H1 (cell line): ENCODE results near the gene METTL6. TPM values are rescaled to one million over a fixed set of nuclear protein-coding genes. Genes with fewer than 3 reads are reported as not detected.

ENCODE experiments used
- BACH1 ChIP-seq: IDR thresholded peaks from 2 replicates; pipeline ENCODE4 v1.6.1; 2012; ENCODE audit warnings: low read length, improper control_type of control experiment
- BRCA1 ChIP-seq: IDR thresholded peaks from 2 replicates; pipeline ENCODE4 v1.6.1; 2012; ENCODE audit warnings: low read depth, low read length, improper control_type of control experiment
- CBX5 ChIP-seq: fragments of 300-800, 300-1000 bp; sonication (generic); IDR thresholded peaks from 2 replicates; pipeline ENCODE4 v1.7.1; 2016; ENCODE audit warnings: antibody characterized with exemption, low read length, low read depth
- CBX8 ChIP-seq: fragments of 300-800, 300-1000 bp; sonication (generic); IDR thresholded peaks from 2 replicates; pipeline ENCODE4 v1.7.1; 2016; ENCODE audit warnings: low read depth, low read length, borderline replicate concordance
- EP300 ChIP-seq, 2 experiments: IDR thresholded peaks; 1 replicate in 1 of 2; 2 replicates in 1 of 2; pipeline ENCODE4 v1.6.1; 2011 to 2012; ENCODE audit warnings: low read depth in 2 of 2, low read length in 2 of 2, mild to moderate bottlenecking in 2 of 2, borderline replicate concordance in 1 of 2, inconsistent platforms in 1 of 2, moderate library complexity in 1 of 2
- GTF2F1 ChIP-seq: IDR thresholded peaks from 2 replicates; pipeline ENCODE4 v1.6.1; 2012; ENCODE audit warnings: low read depth, low read length, improper control_type of control experiment, borderline replicate concordance
- HDAC2 ChIP-seq, 2 experiments: fragments of 300-600 bp in 1 of 2; sonication (generic) in 1 of 2; IDR thresholded peaks; 2 replicates each; pipeline ENCODE4 v1.6.1; 2011 to 2012; ENCODE audit warnings: low read depth in 2 of 2, low read length in 2 of 2, mild to moderate bottlenecking in 2 of 2, moderate library complexity in 2 of 2, borderline replicate concordance in 1 of 2, inconsistent platforms in 1 of 2
- KDM4A ChIP-seq: IDR thresholded peaks from one replicate; pipeline ENCODE4 v1.7.1; 2012; ENCODE audit warnings: low read depth, mild to moderate bottlenecking, moderate library complexity, low read length, inconsistent platforms; ENCODE audit not compliant: severe bottlenecking
- KDM5A ChIP-seq: fragments of 200-600 bp; IDR thresholded peaks from 2 replicates; pipeline ENCODE4 v1.7.1; 2012; ENCODE audit warnings: mild to moderate bottlenecking, low read length, inconsistent platforms, mixed read lengths
- POU5F1 ChIP-seq: IDR thresholded peaks from 2 replicates; pipeline ENCODE4 v1.6.1; 2011; ENCODE audit warnings: low read depth, mild to moderate bottlenecking, low read length, moderate library complexity
- RBBP5 ChIP-seq: IDR thresholded peaks from 2 replicates; pipeline ENCODE4 v1.7.1; 2012; ENCODE audit warnings: low read depth, mild to moderate bottlenecking, inconsistent platforms, low read length, moderate library complexity, borderline replicate concordance
- RFX5 ChIP-seq: IDR thresholded peaks from 2 replicates; pipeline ENCODE4 v1.6.1; 2011; ENCODE audit warnings: low read depth, low read length, improper control_type of control experiment, borderline replicate concordance
- SIN3A ChIP-seq, 2 experiments: IDR thresholded peaks in 1 of 2; conservative IDR thresholded peaks in 1 of 2; 2 replicates each; pipeline ENCODE4 v1.6.1; 2011 to 2012; ENCODE audit warnings: low read length in 2 of 2, improper control_type of control experiment in 1 of 2, low read depth in 1 of 2, mild to moderate bottlenecking in 1 of 2
- SP4 ChIP-seq: IDR thresholded peaks from 2 replicates; pipeline ENCODE4 v1.6.1; 2012; ENCODE audit warnings: low read length, inconsistent platforms
- SUZ12 ChIP-seq: fragments of 200-600 bp; sonication (generic); IDR thresholded peaks from 2 replicates; pipeline ENCODE4 v1.6.1; 2012; ENCODE audit warnings: mild to moderate bottlenecking, inconsistent platforms, low read length, moderate library complexity, mixed read lengths
- TAF7 ChIP-seq: optimal IDR thresholded peaks from 2 replicates; pipeline ENCODE3; 2011; ENCODE audit warnings: low read depth, mild to moderate bottlenecking, inconsistent platforms, low read length, moderate library complexity, borderline replicate concordance
- TCF12 ChIP-seq: IDR thresholded peaks from 2 replicates; pipeline ENCODE4 v1.6.1; 2011; ENCODE audit warnings: low read depth, mild to moderate bottlenecking, low read length
- YY1 ChIP-seq: IDR thresholded peaks from 2 replicates; pipeline ENCODE4 v1.6.1; 2011; ENCODE audit warnings: low read depth, mild to moderate bottlenecking, low read length
- ZNF274 ChIP-seq: IDR thresholded peaks from 2 replicates; pipeline ENCODE4 v1.7.0; 2012; ENCODE audit warnings: low read length, borderline replicate concordance; ENCODE audit errors: extremely low read depth
- polyA plus RNA-seq, 7 experiments: library from polyadenylated mRNA; depleted of rRNA in 3 of 7; stranded (reverse) in 5 of 7; unstranded in 2 of 7; fragments of >200 nt in 5 of 7; fragments of 200-250 nt in 2 of 7; gene quantifications; 1 replicate in 5 of 7; 2 replicates in 1 of 7; 4 replicates in 1 of 7; pipeline versions ENCODE4 v1.2.1 to v1.2.3, GENCODE V29; 2011 to 2013; ENCODE audit warnings: missing spikeins in 2 of 7, mixed read lengths in 2 of 7
- total RNA-seq: library from RNA; stranded (reverse); fragmentation: NEBNext Ultra II Directional; extraction: Animal tissue kit (Norgen Biotek cat#: 25700); gene quantifications from 2 replicates; pipeline ENCODE4 v1.2.1, GENCODE V29; 2021
- TF ChIP-seq, protein P1 (sequence below): IDR thresholded peaks from 2 replicates; pipeline ENCODE4 v1.6.1; 2011; ENCODE audit warnings: low read depth, mild to moderate bottlenecking, low read length; ENCODE audit not compliant: insufficient read depth
- TF ChIP-seq, protein P2 (sequence below): IDR thresholded peaks from 2 replicates; pipeline ENCODE4 v1.6.1; 2012; ENCODE audit warnings: low read length, inconsistent platforms

METTL6 gene
- total and polyA plus RNA-seq, 2 of the 8 experiments (the other 6 are each of a cell fraction or from before 2014, with no cell fraction given): 18.4 to 20.0 TPM

DNA sequence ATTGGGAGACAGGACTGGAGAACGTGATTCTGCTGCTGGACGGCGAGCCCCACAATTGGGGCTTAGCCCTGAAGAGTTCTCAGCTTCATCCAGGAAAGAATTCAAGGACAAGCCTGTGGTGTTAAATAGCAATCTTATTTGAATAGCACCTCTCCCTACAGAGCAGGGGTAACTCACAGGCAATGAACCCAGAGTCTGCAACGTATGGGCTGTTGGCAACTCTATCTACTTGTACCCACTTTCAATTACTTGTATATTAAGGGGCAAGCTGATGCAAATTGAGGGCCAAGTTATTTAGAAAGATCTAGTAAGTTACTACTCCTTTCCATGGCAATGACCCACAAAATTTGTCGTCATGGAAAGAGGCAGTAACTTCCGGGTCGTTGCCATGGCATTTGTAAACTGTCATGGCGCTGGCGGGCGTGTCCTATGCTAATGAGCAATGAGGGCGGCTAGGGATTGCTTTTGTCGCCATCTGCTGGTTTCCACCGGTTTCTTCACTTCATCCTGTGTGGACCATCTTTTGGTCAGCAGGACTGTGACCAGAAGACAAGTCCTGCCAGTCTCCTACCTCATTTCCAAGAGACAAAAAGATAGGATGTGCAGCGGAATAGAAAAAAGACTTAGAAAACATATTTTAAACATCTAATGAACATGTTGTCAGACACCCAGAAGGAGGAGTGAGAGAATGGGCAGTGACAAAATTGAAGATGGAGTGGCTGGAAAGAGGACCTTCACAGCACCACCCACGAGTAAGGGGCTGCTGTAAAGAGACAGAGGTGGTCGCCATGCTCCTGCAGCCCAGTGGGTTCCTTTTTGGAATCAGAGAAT lies 49.2 kb downstream of the METTL6 start (continued):
- TF ChIP-seq TCF12: no peak
- no peak for TF ChIP-seq ZNF274
- TF ChIP-seq SP4: no peak
- TF ChIP-seq BRCA1: no peak
- peak in 1 of 2 experiments; percentile 59; a peak in 1 of 3 replicates for TF ChIP-seq EP300 (IDR thresholded peaks at IDR 0.05; ENCODE audit: borderline replicate concordance in 1 of 2, low read depth in 2 of 2, low read length in 2 of 2)
- TF ChIP-seq GTF2F1: no peak
- no peak for TF ChIP-seq TAF7
- no peak for TF ChIP-seq RBBP5
- no peak for TF ChIP-seq KDM4A
- TF ChIP-seq CBX5: no peak
- TF ChIP-seq SUZ12: no peak
- no peak for TF ChIP-seq CBX8
- no peak for TF ChIP-seq KDM5A
- no peak for TF ChIP-seq RFX5
- peak; percentile 99 for TF ChIP-seq YY1
- TF ChIP-seq SIN3A (conservative IDR thresholded peaks at IDR 0.05 in 1 of 2, IDR thresholded peaks at IDR 0.05 in 1 of 2; ENCODE audit: low read depth in 1 of 2, low read length in 2 of 2): peak; percentile 85 to 98; a peak in 2 of 4 replicates
- TF ChIP-seq BACH1: no peak
- TF ChIP-seq, protein P1, sequence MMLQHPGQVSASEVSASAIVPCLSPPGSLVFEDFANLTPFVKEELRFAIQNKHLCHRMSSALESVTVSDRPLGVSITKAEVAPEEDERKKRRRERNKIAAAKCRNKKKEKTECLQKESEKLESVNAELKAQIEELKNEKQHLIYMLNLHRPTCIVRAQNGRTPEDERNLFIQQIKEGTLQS: no peak
- TF ChIP-seq, protein P2, sequence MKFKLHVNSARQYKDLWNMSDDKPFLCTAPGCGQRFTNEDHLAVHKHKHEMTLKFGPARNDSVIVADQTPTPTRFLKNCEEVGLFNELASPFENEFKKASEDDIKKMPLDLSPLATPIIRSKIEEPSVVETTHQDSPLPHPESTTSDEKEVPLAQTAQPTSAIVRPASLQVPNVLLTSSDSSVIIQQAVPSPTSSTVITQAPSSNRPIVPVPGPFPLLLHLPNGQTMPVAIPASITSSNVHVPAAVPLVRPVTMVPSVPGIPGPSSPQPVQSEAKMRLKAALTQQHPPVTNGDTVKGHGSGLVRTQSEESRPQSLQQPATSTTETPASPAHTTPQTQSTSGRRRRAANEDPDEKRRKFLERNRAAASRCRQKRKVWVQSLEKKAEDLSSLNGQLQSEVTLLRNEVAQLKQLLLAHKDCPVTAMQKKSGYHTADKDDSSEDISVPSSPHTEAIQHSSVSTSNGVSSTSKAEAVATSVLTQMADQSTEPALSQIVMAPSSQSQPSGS: peak; percentile 92
- no peak for TF ChIP-seq POU5F1
- no peak for TF ChIP-seq HDAC2 (IDR thresholded peaks at IDR 0.05; ENCODE audit: borderline replicate concordance in 1 of 2, low read depth in 2 of 2, low read length in 2 of 2)
